ENCODE data around the gene ITGA8. TPM values are rescaled to one million over a fixed set of nuclear protein-coding genes. Genes with fewer than 3 reads are reported as not detected.
"Not testable (repeated sequence)": the region's sequence is repeated elsewhere in the genome, so short reads cannot be mapped to it uniquely, and the experiment has no call there.

The ITGA8 gene
- total RNA-seq, 1 experiment from 2014 or later = not detected

GRCh38 chr10:15585303-15585715 is 134.4 kb downstream of the ITGA8 start:
- ChIA-PET CTCF (interaction anchor here (0.5 to 1.2 kb wide), 7 partner anchors 13 to 1243 kb away, joined by 3 to 5 read pairs (median 3); no protein-coding TSS in a partner anchor), POLR2A (no interaction called here)
- BruUV-seq (replicated peaks) = no TSS peak
- intact Hi-C loops (cut with micrococcal nuclease) = loop anchor here (1.0 to 5.0 kb wide), 2 partner anchors 140 to 237 kb away; no protein-coding TSS in a partner anchor
- TF ChIP-seq CTCF (IDR thresholded peaks at IDR 0.05; ENCODE audit: unreplicated experiment) = peak; percentile 76
- no peak overlapping the region for H3K4me3 Mint-ChIP-seq (ENCODE audit: unreplicated experiment)
- no peaks in the 10 kb centered on the region for H3K36me3 Mint-ChIP-seq (ENCODE audit: insufficient read depth, unreplicated experiment)
- no peaks in the 10 kb centered on the region for H3K4me1 Mint-ChIP-seq (ENCODE audit: insufficient read depth, unreplicated experiment)
- H3K27ac Mint-ChIP-seq (ENCODE audit: low read depth, unreplicated experiment) = no peak overlapping the region
- peak; percentile 61 for DNase-seq (ENCODE audit: unreplicated experiment)
- no peaks in the 10 kb centered on the region for H3K9me3 Mint-ChIP-seq (ENCODE audit: unreplicated experiment)
- H3K27me3 Mint-ChIP-seq (ENCODE audit: insufficient read depth, unreplicated experiment) = peaks cover 30% of the 10 kb centered on the region

GRCh38 chr10:15582972-15583371 is 136.8 kb downstream of the ITGA8 start:
- H3K4me3 Mint-ChIP-seq (ENCODE audit: unreplicated experiment); H3K4me1 Mint-ChIP-seq (ENCODE audit: insufficient read depth, unreplicated experiment); intact Hi-C loops (cut with micrococcal nuclease); H3K27ac Mint-ChIP-seq (ENCODE audit: low read depth, unreplicated experiment); POLR2A ChIA-PET; DNase-seq (ENCODE audit: unreplicated experiment); H3K9me3 Mint-ChIP-seq (ENCODE audit: unreplicated experiment); H3K36me3 Mint-ChIP-seq (ENCODE audit: insufficient read depth, unreplicated experiment); CTCF ChIA-PET; BruUV-seq (replicated peaks): not testable (repeated sequence)
- peaks cover 26% of the 10 kb centered on the region for H3K27me3 Mint-ChIP-seq (ENCODE audit: insufficient read depth, unreplicated experiment)

- POLR2A ChIA-PET = no interaction called here
- H3K27ac Mint-ChIP-seq (ENCODE audit: low read depth, unreplicated experiment) = no peak overlapping the region
Measured at GRCh38 chr10:15579605-15580004, 140.1 kb downstream of the ITGA8 start.

GRCh38 chr10:15572531-15573045 is 147.1 kb downstream of the ITGA8 start:
- CTCF ChIA-PET = interaction anchor here (0.6 to 0.7 kb wide), 2 partner anchors 485 to 1388 kb away, joined by 3 read pairs; no protein-coding TSS in a partner anchor
- H3K36me3 Mint-ChIP-seq (ENCODE audit: insufficient read depth, unreplicated experiment) = no peaks in the 10 kb centered on the region

More at GRCh38 chr10:15579605-15580004, 140.1 kb downstream of the ITGA8 start:
- Mint-ChIP-seq H3K27me3 (ENCODE audit: insufficient read depth, unreplicated experiment) (peaks cover 53% of the 10 kb centered on the region), H3K4me3 (ENCODE audit: unreplicated experiment) (no peak overlapping the region), H3K4me1 (ENCODE audit: insufficient read depth, unreplicated experiment) (no peaks in the 10 kb centered on the region), H3K9me3 (ENCODE audit: unreplicated experiment) (peaks cover 5% of the 10 kb centered on the region), H3K36me3 (ENCODE audit: insufficient read depth, unreplicated experiment) (no peaks in the 10 kb centered on the region)
- no TSS peak for BruUV-seq (replicated peaks)
- DNase-seq (ENCODE audit: unreplicated experiment) = no peak
- CTCF ChIA-PET = interaction anchor here (0.6 kb wide), 1 partner anchor 209 kb away, joined by 3 read pairs; no protein-coding TSS in a partner anchor
- no peak for TF ChIP-seq CTCF (IDR thresholded peaks at IDR 0.05; ENCODE audit: unreplicated experiment)
- intact Hi-C loops (cut with micrococcal nuclease) = no loop called here

More at GRCh38 chr10:15572531-15573045, 147.1 kb downstream of the ITGA8 start:
- Mint-ChIP-seq H3K27ac (ENCODE audit: low read depth, unreplicated experiment) (no peak overlapping the region), H3K4me1 (ENCODE audit: insufficient read depth, unreplicated experiment) (no peaks in the 10 kb centered on the region), H3K27me3 (ENCODE audit: insufficient read depth, unreplicated experiment) (peaks cover 35% of the 10 kb centered on the region), H3K4me3 (ENCODE audit: unreplicated experiment) (no peak overlapping the region), H3K9me3 (ENCODE audit: unreplicated experiment) (no peaks in the 10 kb centered on the region)
- no peak for TF ChIP-seq CTCF (IDR thresholded peaks at IDR 0.05; ENCODE audit: unreplicated experiment)
- intact Hi-C loops (cut with micrococcal nuclease) = no loop called here
- POLR2A ChIA-PET = no interaction called here
- BruUV-seq (replicated peaks) = no TSS peak
- DNase-seq (ENCODE audit: unreplicated experiment) = no peak

Measured in MCF 10A (cell line).